OCI-LY3 (cell line): Measurements from ENCODE around the gene PTDSS2.

ENCODE experiments used
- H2AFZ ChIP-seq: fragments of 200-600, 300-600 bp; shearing (Covaris generic); 2 replicates; pipeline ENCODE4 v1.6.0; 2014; ENCODE audit warnings: antibody characterized with exemption, low read depth, low read length
- H3K27ac ChIP-seq: fragments of 200-600, 300-600 bp; sonication (generic); 2 replicates; pipeline ENCODE4 v1.5.1; 2014; ENCODE audit warnings: mild to moderate bottlenecking, low read length, moderate library complexity, mixed read lengths
- H3K27me3 ChIP-seq: fragments of 200-600, 300-600 bp; sonication (generic); 2 replicates; pipeline ENCODE4 v1.6.1; 2014; ENCODE audit warnings: low read depth, low read length, mixed read lengths
- H3K36me3 ChIP-seq: fragments of 200-600, 300-600 bp; sonication (generic); replicated peaks from 2 replicates; pipeline ENCODE3; 2014; ENCODE audit warnings: low read depth, low read length, mixed read lengths
- H3K4me1 ChIP-seq: fragments of 300-600, 200-600 bp; sonication (generic); 2 replicates; pipeline ENCODE4 v1.6.1; 2014; ENCODE audit warnings: low read length, mixed read lengths
- H3K4me2 ChIP-seq: fragments of 200-600, 300-600 bp; sonication (generic); 2 replicates; pipeline ENCODE4 v1.6.1; 2014; ENCODE audit warnings: low read length, mixed read lengths
- H3K4me3 ChIP-seq: fragments of 300-600, 200-600 bp; sonication (generic); 2 replicates; pipeline ENCODE4 v1.5.1; 2014; ENCODE audit warnings: antibody characterized with exemption, mild to moderate bottlenecking, low read length, moderate library complexity
- H3K79me2 ChIP-seq: fragments of 300-600, 200-600 bp; shearing (Covaris generic); 2 replicates; pipeline ENCODE4 v1.6.1; 2014; ENCODE audit warnings: mild to moderate bottlenecking, low read length, mixed read lengths
- H3K9ac ChIP-seq: fragments of 300-600, 200-600 bp; shearing (Covaris generic); 2 replicates; pipeline ENCODE4 v1.6.0; 2014; ENCODE audit warnings: mild to moderate bottlenecking, low read length, moderate library complexity
- H3K9me3 ChIP-seq: fragments of 200-600, 300-600 bp; shearing (Covaris generic); 2 replicates; pipeline ENCODE4 v1.6.1; 2014; ENCODE audit warnings: low read length, mixed read lengths; ENCODE audit not compliant: insufficient read depth
- H4K20me1 ChIP-seq: fragments of 200-600, 300-600 bp; sonication (generic); 2 replicates; pipeline ENCODE4 v1.6.1; 2016; ENCODE audit warnings: low read length, mixed read lengths; ENCODE audit not compliant: insufficient read depth
- CTCF ChIP-seq: fragments of 200-600, 300-600 bp; sonication (generic); IDR thresholded peaks from 2 replicates; pipeline ENCODE4 v1.5.1; 2014; ENCODE audit warnings: antibody characterized with exemption, low read length, low read depth
- EZH2phosphoT487 ChIP-seq: fragments of 200-600 bp; shearing (Covaris generic); IDR thresholded peaks from 2 replicates; pipeline ENCODE4 v1.6.1; 2018; ENCODE audit warnings: antibody characterized with exemption, mixed run types, low read depth

PTDSS2 gene

GRCh38 chr11:531919-532526 lies 81.9 kb downstream of the PTDSS2 start:
- TF ChIP-seq CTCF (no peak), EZH2phosphoT487 (no peak)
- H4K20me1 ChIP-seq: peaks cover 10% of the 10 kb centered on the region
- no peak overlapping the region for H3K4me2 ChIP-seq
- H3K27ac ChIP-seq: no peak overlapping the region
- H3K4me1 ChIP-seq: peaks cover 12% of the 10 kb centered on the region; the same call in 1 of the 2 replicates
- no peaks in the 10 kb centered on the region for H3K36me3 ChIP-seq
- no peak overlapping the region for H3K9ac ChIP-seq
- no peaks in the 10 kb centered on the region for H3K27me3 ChIP-seq
- no peak overlapping the region for H2AFZ ChIP-seq
- H3K9me3 ChIP-seq: no peaks in the 10 kb centered on the region
- no peak overlapping the region for H3K4me3 ChIP-seq
- peaks cover 12% of the 10 kb centered on the region for H3K79me2 ChIP-seq

GRCh38 chr11:532527-532985 lies 82.5 kb downstream of the PTDSS2 start:
- Histone ChIP-seq H3K27me3 (no peaks in the 10 kb centered on the region), H2AFZ (no peak overlapping the region), H3K27ac (no peak overlapping the region), H3K36me3 (no peaks in the 10 kb centered on the region), H3K4me3 (no peak overlapping the region), H3K4me1 (peaks cover 14% of the 10 kb centered on the region; the same call in 1 of the 2 replicates), H4K20me1 (peaks cover 10% of the 10 kb centered on the region), H3K79me2 (peaks cover 12% of the 10 kb centered on the region), H3K9ac (no peak overlapping the region), H3K4me2 (no peak overlapping the region), H3K9me3 (no peaks in the 10 kb centered on the region)
- no peak for TF ChIP-seq EZH2phosphoT487
- no peak for TF ChIP-seq CTCF

- no peak overlapping the region for H3K9ac ChIP-seq
Observed at GRCh38 chr11:532986-533585, 83.0 kb downstream of the PTDSS2 start.

GRCh38 chr11:533586-534395 lies 83.7 kb downstream of the PTDSS2 start:
- no peaks in the 10 kb centered on the region for H3K36me3 ChIP-seq
- H3K27ac ChIP-seq: no peak overlapping the region
- peak overlapping the region; percentile 83; the same call in 1 of the 2 replicates for H3K9ac ChIP-seq
- TF ChIP-seq EZH2phosphoT487 (no peak), CTCF (no peak)
- peak overlapping the region; percentile 84 for H3K4me3 ChIP-seq
- H3K9me3 ChIP-seq: no peaks in the 10 kb centered on the region
- H4K20me1 ChIP-seq: peaks cover 10% of the 10 kb centered on the region
- H3K4me1 ChIP-seq: peaks cover 20% of the 10 kb centered on the region; the same call in 1 of the 2 replicates
- H2AFZ ChIP-seq: no peak overlapping the region
- peak overlapping the region; percentile 74 for H3K4me2 ChIP-seq
- H3K79me2 ChIP-seq: peaks cover 12% of the 10 kb centered on the region
- H3K27me3 ChIP-seq: no peaks in the 10 kb centered on the region

More at GRCh38 chr11:532986-533585, 83.0 kb downstream of the PTDSS2 start:
- no peaks in the 10 kb centered on the region for H3K27me3 ChIP-seq
- H3K36me3 ChIP-seq: no peaks in the 10 kb centered on the region
- H4K20me1 ChIP-seq: peaks cover 10% of the 10 kb centered on the region
- no peak overlapping the region for H3K4me3 ChIP-seq
- H3K79me2 ChIP-seq: peaks cover 12% of the 10 kb centered on the region
- H3K27ac ChIP-seq: no peak overlapping the region
- H3K4me1 ChIP-seq: peaks cover 19% of the 10 kb centered on the region; the same call in 1 of the 2 replicates
- H3K9me3 ChIP-seq: no peaks in the 10 kb centered on the region
- no peak overlapping the region for H2AFZ ChIP-seq
- H3K4me2 ChIP-seq: no peak overlapping the region
- TF ChIP-seq EZH2phosphoT487: no peak
